PC-3 (cell line): ENCODE results near the gene ANOS1.

Experiments
- EZH2 ChIP-seq: fragments of 300-600 bp; sonication (generic); IDR thresholded peaks from one replicate; pipeline ENCODE4 v1.6.1; 2017; ENCODE audit warnings: antibody characterized with exemption, mild to moderate bottlenecking, low read length; ENCODE audit not compliant: unreplicated experiment
- EZH2phosphoT487 ChIP-seq: fragments of 300-600 bp; sonication (generic); IDR thresholded peaks from 2 replicates; pipeline ENCODE4 v1.6.1; 2018; ENCODE audit warnings: mild to moderate bottlenecking, antibody characterized with exemption, low read length, borderline replicate concordance
- TF ChIP-seq, protein P1 (sequence below): fragments of 300-600 bp; sonication (generic); conservative IDR thresholded peaks from 2 replicates; pipeline ENCODE4 v1.5.1; 2017; ENCODE audit warnings: antibody characterized with exemption, low read depth, mild to moderate bottlenecking, low read length

GRCh38 chrX:8576821-8577220, 155.1 kb downstream of the ANOS1 start:
- TF ChIP-seq, protein P1, sequence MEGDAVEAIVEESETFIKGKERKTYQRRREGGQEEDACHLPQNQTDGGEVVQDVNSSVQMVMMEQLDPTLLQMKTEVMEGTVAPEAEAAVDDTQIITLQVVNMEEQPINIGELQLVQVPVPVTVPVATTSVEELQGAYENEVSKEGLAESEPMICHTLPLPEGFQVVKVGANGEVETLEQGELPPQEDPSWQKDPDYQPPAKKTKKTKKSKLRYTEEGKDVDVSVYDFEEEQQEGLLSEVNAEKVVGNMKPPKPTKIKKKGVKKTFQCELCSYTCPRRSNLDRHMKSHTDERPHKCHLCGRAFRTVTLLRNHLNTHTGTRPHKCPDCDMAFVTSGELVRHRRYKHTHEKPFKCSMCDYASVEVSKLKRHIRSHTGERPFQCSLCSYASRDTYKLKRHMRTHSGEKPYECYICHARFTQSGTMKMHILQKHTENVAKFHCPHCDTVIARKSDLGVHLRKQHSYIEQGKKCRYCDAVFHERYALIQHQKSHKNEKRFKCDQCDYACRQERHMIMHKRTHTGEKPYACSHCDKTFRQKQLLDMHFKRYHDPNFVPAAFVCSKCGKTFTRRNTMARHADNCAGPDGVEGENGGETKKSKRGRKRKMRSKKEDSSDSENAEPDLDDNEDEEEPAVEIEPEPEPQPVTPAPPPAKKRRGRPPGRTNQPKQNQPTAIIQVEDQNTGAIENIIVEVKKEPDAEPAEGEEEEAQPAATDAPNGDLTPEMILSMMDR, result no peak
- TF ChIP-seq EZH2 (no peak), EZH2phosphoT487 (no peak)
